GM12801 (cell line): Measurements from ENCODE around the gene SLC22A13.

ENCODE experiments used
- TF ChIP-seq, protein P1 (sequence below): IDR thresholded peaks from one replicate; pipeline ENCODE4 v1.5.1; 2011; ENCODE audit warnings: control low read depth; ENCODE audit not compliant: insufficient read length; ENCODE audit errors: extremely low read depth

SLC22A13 gene

DNA sequence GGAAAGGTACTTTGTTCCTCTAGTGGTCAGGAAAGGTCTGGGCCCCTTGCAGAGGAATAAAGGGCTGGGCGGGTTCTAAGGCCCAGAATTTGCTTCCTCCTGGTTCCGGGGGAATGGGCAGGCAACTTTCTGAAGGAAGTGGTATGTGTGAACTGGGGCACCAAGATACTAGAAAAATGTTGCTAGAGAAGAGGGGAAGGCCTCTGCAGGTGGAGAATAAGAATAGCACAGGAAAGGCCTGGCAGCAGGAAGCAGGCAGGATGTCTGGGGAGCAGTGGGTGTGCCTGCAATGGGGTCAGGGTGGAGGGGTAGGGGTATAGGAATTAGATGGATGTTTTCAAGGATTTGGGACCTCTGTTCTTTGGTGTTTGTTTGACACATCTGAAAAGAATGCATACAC lies 2.0 kb downstream of the SLC22A13 start:
- TF ChIP-seq, protein P1, sequence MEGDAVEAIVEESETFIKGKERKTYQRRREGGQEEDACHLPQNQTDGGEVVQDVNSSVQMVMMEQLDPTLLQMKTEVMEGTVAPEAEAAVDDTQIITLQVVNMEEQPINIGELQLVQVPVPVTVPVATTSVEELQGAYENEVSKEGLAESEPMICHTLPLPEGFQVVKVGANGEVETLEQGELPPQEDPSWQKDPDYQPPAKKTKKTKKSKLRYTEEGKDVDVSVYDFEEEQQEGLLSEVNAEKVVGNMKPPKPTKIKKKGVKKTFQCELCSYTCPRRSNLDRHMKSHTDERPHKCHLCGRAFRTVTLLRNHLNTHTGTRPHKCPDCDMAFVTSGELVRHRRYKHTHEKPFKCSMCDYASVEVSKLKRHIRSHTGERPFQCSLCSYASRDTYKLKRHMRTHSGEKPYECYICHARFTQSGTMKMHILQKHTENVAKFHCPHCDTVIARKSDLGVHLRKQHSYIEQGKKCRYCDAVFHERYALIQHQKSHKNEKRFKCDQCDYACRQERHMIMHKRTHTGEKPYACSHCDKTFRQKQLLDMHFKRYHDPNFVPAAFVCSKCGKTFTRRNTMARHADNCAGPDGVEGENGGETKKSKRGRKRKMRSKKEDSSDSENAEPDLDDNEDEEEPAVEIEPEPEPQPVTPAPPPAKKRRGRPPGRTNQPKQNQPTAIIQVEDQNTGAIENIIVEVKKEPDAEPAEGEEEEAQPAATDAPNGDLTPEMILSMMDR: no peak

DNA sequence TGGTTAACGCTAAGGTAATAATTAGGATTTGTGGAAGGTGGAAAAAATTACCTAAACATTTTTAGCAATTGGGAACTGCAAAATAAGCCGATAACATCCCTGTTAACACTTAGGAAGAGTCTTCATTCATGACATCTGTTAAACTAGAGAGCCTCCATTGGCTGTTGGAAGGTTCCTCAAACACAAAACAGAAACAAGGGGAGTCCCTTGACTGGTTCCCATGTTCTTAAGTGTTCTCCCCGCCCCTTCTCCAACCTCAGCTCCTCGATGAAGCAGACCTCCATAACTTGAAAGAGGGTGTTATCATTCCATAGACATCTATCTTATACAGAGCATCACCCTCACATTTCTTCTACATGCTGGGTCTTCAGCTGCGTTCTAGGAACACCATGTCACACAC lies 2.5 kb downstream of the SLC22A13 start:
- TF ChIP-seq, protein P1: no peak

DNA sequence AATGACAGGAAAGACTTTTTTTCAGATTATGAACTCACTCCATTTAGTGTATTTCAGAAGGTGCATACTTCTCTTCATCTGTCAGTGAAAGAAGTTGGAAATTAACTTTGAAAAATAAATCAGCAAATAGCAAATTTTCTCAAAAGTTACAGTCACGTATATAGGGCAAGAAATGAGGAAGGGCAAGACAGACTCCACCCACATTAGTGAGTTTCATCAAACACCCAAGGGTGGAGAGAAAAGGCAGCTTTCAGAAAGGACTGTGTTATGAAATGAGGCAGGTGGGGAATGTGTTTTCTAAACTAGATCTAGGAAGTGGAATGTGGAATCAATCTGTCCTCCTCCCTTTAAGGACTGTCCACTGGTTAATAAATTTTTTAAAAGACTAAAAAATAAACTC lies 2.9 kb downstream of the SLC22A13 start:
- TF ChIP-seq, protein P1: no peak

DNA sequence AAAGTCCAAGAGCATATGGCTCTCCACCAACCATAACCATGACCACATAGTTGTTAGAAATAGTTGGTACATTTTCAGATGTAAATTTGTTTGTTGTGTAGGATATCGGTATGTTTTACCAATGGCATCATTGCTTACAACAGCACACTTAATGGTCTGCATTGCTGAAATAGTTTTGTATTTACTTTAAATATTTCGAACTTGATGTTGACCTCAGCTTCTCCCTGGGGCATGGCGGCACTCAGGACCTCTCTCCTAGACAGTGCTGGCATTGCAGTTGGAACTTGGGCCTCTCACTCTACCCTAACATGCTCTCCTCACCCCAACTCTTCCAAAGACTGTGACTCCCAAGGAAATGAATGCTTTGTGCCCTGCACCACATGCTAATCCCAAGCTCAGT lies 5.0 kb downstream of the SLC22A13 start:
- TF ChIP-seq, protein P1: no peak

DNA sequence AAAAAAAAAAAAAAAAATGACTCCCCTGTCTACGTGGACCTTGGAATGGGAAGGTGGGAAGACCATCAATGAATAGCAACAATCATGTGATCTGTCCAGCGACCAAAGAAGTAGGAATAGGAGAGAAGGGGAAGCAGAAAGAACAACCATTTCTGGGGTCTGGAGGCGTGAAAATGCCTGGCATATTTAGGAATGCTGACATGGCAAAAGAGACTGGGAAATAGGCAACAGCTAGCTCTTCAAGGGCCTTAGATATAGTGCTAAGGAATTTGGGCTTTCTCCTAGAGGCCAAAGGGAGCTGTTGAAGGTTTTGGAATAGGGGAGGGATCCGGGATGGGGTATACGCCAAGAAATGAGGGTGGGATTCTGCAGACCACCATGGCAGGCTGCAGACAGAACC lies 5.9 kb downstream of the SLC22A13 start:
- TF ChIP-seq, protein P1: no peak

DNA sequence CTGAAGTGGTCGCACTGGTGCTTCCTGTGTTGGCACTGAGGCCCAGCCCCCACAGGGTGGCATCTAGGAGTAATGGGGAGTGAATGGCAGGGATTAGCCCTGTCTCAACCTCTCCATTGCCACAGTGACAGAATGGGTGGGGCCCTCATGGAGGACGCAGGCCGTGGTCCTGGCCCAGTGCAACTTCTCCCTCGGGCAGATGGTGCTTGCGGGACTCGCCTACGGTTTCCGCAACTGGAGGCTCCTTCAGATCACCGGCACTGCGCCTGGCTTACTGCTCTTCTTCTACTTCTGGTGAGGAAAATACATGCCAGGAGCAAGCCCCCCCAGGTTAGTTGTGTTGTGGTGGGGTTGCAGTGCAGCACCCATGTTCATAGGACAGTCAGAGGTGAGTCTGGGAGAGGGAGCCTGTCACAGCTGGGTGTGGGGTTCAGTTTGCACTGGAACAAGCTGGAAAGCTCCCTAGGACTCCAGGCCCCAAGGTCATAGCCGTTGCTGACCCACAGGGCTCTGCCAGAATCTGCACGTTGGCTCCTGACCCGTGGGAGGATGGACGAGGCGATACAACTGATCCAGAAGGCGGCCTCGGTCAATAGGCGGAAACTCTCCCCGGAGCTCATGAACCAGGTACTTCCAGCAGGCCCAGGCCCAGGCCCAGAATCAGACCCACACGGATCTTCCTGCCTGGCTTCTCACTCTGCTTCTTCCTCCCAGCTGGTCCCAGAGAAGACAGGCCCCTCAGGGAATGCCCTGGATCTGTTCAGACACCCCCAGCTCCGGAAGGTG lies 9.4 kb downstream of the SLC22A13 start:
- TF ChIP-seq, protein P1: no peak

DNA sequence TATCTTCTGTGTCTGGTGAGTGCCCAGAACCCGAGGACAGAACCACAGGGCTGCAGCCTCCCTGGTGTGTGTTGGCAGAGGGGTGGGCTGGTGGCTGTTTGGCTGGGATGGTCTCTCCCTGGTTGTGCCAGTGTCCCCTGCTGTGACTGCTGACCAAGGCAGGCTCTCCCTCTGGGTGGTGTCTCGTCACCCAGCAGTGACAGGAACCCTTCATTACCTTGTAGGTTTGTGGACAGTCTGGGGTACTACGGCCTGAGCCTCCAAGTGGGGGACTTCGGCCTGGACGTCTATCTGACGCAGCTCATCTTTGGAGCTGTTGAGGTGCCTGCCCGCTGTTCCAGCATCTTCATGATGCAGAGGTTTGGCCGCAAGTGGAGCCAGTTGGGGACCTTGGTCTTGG lies 10.0 kb downstream of the SLC22A13 start:
- TF ChIP-seq, protein P1: no peak
